Hypothalamus (tissue), 51 donors: Measurements from ENCODE around the gene HELZ.
A peak's percentile ranks its signal among the peaks of the same experiment; 100 is the strongest.
"Not testable (repeated sequence)": the region's sequence is repeated elsewhere in the genome, so short reads cannot be mapped to it uniquely, and the experiment has no call there.

Experiments
- DNase-seq, 51 donors: peaks; one replicate each; lab custom pipeline; 2025; lab: John Stamatoyannopoulos, UW

HELZ gene

DNA sequence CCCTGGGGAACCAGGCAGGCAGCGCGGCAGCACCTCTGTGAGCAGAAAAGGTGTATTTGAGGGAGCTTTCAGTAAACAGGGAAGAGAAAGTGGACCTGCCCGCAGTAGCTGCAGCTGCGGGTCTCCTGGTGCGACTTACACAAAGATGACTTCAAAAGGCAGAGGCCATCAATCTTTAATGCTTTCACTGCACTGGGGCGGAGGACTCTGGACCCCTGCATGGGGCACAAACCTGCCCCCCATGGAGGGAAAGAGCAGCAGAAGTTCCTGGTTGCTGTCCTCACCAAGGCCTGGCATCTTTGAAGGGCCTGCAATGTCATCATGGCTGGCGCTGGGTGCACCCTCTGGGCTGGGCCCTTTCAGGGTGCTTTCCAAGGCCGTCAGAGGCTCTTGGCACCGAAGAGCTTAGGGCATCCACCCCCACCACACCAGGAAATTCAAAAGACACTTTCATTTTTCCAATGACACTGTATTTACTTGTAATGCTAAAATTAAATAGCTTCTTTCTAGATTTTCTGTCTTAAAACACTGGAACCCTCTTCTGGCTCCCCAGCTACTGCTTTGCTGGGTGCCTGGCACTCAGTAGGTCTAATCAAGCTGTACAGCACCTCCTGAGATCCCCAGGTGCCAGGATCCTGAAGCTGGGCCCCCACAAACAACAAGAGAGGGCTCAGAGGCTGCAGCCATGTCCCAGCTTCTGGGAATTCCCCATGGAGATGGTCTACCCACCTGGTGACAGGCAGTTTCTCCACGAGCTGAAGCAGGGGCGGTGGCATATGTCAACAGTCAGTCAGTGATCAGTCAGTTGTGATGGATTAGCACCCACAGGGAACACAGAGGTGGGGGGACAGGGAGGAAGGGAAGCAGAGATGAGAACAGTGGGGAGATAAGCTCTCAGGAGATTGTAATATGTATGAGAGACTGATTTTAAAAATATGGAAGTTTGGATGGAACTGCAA lies 202.8 kb downstream of the HELZ start:
- no peak for DNase-seq

DNA sequence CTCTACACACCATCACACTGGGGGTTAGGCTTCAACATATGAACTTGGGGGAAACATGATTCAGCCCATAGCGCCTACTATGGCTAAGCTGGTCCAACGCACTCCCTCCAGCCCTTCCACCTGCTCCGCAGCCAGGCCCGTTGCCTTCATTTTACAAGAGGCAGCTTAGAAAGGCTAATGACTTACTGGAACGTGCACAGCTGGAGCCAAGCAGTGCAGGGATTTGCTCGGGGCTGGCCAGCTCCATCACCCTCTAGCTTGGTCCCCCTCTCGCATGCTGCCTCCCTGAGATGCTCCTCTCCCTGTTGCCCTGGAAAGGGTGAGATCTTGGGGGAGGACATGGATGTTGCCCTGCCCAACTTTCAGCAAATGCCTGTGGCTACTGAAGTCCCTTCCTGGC lies 203.5 kb downstream of the HELZ start:
- DNase-seq: no peak

DNA sequence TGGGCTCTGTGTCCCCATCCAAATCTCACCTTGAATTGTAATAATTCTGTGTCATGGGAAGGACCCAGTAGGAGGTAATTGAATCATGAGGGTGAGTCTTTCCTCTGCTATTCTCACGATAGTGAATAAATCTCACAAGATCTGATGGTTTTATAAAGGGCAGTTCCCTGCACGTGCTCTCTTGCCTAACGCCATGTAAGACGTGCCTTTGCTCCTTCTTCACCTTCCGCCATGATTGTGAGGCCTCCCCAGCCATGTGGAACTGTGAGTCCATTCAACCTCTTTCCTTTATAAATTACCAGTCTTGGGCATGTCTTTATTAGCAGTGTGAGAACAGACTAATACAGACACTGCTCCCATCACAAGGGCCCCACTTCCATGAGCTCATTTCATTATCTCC lies 203.9 kb downstream of the HELZ start:
- not testable (repeated sequence) for DNase-seq

DNA sequence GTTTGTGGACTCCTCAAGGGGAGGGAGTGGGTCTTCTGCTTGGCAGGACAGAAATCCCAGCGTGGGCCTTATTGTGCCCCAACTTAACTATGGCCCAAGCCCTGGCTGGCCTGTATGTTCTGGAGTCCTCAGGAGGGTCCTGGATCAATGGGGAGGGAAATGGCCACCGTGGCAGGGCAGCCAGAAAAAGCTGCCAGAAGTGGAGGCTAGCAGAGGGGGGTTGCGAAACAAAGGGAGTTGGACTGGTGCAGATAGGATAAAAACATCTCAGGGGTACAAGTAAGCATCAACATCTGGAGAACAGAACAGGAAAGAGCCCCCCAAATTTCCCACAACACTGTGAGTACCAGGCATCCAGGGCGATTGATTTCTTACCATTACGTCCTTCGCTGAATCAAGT lies 204.3 kb downstream of the HELZ start:
- DNase-seq: no peak

DNA sequence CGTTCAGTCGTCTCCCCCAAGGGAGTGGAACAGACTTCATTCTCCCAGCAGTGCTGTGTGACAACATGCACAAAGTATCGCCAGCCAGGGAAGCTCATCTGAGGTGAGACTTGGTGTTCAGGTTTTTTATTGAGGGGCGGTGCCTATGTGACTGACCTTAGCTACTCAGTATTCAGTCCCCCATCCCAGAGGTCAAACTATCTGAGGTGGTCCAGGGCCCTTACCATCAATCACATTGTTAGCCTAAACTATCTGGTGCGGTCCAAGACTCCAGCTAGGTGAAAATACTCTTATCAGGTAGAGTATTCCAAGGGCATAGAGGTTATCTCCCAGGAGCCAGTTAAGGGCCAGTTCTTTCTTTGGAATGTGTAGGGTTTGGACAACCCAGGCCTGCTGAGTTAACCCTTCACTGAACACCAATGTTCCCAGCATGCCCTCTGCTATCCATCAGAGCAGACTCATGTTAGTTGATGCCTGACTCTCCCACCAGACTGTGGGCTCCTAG lies 206.1 kb downstream of the HELZ start:
- DNase-seq: no peak

DNA sequence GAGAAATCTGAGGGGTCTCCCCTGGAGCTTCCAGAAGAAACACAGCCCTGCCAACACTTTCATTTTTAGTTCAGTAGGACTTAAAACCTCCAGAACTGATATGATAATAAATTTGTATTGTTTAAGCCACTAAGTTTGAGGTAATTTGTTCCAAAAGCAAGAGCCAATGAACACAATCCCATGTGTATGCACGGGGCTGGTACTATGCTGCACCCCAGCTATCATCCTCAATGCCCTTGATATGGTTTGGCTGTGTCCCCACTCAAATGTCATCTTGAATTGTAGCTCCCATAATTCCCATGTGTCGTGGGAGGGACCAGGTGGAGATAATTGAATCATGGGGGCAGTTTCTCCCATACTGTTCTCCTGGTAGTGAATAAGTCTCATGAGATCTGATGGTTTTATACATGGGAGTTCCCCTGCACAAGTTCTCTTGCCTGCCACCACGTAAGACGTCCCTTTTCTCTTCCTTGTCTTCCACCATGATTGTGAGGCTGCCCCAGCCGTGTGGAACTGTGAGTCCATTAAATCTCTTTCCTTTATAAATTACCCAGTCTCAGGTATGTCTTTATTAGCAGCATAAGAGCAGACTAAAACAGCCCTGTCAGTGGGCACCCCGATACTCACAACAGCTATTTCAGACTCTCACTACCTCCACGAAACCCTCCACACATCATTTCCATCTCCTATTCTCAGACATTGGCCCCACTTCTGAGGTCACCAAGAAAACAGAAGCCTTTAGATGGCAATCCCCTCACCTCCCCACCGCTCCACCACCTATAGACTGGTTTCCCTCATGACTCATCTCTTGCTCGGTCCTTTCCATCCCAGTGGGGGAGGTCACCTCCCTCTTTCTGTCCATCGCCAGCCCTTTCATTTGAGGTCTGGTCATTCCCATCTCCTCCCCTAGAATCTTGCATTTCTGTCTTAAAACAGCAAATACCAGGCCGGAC lies 209.6 kb downstream of the HELZ start:
- DNase-seq: no peak

DNA sequence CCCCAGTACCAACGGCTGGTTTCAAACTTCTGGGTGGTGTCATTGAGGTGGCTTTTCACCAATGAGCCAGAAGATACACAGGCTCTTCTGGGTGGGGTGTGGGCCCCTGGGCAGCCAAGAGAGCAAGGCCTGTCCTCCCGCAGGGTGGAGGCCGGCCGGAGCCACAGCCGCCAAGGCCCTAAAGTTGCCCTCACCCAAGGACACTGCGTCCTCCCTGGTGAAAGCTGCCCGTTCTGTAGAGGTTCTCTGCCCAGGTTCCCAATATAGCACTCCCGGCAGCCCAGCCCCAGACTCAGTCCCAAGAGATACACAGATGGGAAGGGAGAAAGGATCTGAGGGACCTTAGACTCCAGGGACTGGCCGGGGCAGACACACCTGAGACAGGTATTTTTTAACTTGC lies 211.4 kb downstream of the HELZ start:
- no peak for DNase-seq

DNA sequence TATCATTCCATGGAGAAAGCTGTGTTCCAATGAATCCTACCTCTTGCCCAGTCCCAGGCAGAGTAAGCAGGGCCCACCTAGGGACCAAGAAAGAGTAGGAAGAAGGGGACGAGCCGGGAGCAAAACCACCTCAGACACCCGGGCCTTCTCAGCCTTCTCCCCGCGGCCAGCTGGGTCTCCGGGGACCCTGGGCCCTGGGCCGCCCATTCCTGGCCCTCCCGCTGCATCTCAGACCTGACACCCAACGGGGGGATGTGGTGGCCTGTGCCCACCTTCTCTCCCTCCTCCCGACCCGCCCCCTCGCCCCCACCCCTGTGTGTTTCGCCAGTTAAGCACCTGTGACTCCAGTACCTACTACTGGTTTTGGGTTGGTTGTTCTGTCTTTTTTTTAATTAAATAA lies 212.0 kb downstream of the HELZ start:
- no peak for DNase-seq

DNA sequence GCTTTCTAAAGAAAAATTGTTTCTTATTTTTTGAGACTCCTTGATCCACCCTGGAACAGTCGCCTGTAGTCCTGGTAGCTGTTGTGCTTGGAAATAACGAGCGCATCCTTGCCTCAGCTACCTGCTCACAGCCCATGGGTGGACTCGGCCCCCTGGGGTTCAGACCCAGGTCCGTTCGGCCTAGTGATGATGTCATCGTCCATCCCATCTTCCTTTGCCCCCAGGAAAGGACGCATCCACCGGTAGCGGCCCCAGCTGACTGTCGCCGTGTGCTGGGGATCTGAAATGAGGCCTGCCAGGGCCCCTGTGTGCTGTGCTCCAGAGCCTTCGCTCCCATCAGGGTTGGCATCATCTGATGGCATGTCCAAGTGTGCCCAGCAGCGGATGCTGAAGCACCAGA lies 212.6 kb downstream of the HELZ start:
- DNase-seq: no peak

DNA sequence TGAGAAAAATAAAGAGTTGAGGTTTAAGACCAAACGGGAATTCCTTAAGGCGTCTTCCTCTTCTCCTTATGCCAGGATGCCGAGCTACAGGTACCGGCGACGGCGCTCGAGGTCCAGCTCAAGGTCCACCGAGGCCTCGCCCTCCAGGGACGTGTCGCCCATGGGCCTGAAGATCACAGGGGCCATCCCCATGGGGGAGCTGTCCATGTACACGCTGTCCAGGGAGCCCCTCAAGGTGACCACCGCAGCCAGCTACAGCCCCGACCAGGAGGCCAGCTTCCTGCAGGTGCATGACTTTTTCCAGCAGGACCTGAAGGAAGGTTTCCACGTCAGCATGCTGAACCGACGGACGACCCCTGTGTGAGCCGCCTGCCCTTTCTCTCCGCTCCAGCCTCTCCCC lies 214.4 kb downstream of the HELZ start:
- DNase-seq: no peak

DNA sequence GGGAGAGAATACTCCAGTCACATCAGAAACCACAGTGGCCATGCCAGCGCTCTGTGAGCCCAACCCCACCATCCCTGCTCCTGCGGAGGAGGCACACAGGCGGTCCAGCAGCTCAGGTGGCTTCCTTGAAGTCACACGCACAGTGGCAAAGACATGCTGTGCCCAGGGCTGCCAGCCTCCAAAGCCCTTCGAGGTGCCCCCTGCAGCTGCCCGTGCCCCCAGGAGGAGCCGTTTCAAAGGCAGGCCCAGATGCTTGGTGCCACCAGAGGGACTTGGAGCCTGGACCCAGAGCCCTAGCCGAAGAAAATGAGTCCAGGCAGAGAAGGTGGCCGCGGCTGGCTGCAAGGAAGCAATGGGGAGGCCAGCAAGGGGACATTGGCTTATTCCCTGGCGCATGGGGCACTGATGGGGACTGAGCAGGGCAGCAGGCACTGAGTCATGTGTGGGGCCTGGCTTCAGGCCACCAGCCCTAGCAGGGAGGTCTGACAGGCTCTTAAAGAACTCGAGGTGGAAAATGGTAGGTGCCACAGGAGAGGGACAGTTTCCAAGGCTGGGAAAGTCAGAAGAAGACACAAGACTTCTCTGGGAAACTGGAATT lies 217.9 kb downstream of the HELZ start:
- DNase-seq: no peak

DNA sequence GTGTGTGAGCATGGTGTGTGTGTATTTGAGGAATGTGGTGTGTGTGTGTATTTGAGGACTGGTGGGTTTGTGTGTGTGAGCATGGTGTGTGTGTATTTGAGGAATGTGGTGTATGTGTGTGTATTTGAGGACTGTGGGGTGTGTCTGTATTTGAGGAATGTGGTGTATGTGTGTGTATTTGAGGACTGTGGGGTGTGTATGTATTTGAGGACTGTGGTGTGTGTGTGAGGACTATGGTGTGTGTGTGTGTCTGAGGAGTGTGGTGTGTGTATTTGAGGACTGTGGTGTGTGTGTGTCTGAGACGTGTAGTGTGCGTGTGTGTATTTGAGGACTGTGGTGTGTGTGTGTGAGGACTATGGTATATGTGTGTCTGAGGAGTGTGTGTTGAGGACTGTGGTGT lies 218.7 kb downstream of the HELZ start:
- no peak for DNase-seq

DNA sequence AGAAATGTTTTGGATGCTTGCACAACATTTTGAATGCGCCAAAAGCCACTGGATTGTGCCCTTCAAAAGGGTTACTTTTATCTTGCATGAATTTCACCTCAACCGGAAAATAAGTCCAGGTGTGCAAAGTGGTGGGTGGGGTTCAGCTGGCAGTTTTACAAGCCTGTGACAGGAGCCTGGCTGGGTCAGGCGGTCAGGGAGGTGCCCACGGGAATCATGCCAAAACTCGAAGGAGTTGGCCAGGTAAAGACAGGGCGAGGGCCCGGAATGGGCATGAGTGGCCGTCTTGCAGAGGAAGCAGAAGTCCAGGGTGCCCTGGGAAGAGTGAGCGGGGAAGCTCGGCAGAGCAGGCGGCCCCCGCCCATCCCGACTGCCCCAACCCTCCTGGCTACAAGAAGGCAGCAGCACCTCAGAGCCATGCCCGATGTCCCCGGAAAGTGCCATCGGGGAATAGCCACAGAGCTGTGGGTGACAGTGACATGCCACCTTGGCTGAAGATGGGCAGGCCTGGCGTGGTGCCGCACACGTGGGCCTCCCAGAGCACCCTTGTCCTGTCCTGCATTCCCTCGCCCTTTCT lies 219.7 kb downstream of the HELZ start:
- no peak for DNase-seq

DNA sequence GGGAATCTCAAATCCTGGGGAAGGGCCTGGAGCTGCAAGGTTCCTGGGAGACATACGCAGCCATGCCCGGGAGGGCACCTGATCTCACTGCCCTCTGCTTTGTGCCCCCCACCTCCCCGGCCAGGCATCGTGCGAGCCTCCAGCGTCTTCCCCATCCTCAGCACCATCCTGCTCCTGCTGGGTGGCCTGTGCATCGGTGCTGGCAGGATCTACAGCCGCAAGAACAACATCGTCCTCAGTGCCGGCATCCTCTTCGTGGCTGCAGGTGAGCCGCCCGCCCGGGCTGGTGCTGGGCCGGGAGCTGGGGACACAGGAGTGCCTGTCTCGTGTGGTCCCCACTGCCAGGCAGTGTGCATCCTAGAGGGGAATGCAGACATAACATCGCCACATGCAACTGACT lies 220.3 kb downstream of the HELZ start:
- no peak for DNase-seq

DNA sequence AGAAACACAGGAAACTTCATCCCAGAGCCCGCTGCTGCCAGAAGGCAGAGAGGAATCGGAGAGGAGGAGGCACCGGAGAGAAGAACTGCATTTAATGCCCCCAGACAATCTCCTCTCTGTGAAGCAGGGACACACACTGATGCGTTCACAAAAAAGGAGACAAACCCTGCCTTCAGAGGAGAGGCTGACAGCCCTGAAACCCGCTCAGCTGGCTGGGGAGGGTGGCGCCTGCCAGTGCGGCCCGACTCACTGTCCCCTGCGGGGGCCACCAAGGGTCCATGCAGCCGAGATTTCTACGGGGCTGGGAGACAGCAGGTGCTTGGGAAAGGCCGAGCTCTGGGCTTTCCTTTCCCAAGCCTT lies 222.6 kb downstream of the HELZ start:
- DNase-seq: peak in 20 of 51 donors; percentile 6 to 49 (median 17)

DNA sequence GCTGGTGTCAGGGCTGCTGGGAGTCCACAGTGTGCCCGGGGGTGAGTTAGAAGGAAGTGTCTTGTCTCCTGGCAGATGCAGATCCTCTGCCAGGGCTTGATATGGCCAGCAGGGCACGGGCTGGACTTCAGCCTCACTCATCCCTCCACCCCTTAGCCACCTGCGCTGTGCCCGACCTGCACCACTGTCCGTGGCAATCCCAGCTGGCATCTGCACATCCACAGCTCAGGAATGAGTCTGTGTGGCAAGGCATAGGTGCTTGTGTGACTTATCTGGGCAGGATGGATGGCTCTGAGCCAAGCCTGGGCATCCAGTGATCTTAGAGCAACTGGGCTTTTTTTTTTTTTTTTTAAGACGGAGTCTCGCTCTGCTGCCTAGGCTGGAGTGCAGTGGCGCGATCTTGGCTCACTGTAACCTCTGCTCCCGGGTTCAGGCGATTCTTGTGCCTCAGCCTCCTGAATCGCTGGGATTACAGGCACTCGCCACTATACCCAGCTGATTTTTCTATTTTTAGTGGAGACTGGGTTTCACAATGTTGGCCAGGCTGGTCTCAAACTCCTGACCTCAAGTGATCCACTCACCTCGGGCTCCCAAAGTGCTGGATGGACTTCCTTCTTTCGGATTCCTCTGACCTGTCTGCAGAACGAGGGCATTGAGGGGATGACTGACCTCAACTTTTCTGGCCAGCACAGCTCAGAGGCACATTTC lies 223.1 kb downstream of the HELZ start:
- DNase-seq: peak in 1 of 51 donors; percentile 9

DNA sequence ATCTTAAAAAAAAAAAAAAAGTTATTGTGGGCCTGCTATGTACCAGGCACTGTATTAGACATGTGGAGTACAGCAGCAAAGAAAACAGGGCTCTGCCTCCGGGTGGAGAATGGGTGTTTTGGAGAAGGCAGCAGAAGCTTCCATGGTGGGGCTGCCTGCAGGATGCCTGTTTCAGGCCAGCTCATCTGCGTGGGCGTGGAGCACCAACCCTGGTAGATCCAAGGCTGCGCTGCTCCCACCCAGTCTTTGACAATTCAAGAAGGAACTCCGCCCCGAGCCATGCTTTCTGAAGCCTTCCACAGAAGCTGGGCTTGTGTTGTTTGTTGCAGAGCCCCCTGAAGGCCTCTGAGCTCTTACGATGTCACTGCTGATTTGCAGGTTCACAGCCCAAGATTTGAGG lies 223.8 kb downstream of the HELZ start:
- DNase-seq: peak in 2 of 51 donors; percentile 16 to 33
